Esophagus muscularis mucosa (tissue), 4 donors: ENCODE data around the gene MAGI2.

Experiments used
- CTCF ChIP-seq, 3 experiments: fragments of 200-600 bp in 2 of 3; fragments of 450-650 bp in 1 of 3; sonication (generic) in 2 of 3; IDR thresholded peaks; one replicate each; pipeline ENCODE4 v1.5.1; 2017 to 2019; ENCODE audit warnings: antibody characterized with exemption in 3 of 3, mild to moderate bottlenecking in 2 of 3, moderate library complexity in 1 of 3
- EP300 ChIP-seq: sonication (generic); formaldehyde crosslinking; IDR thresholded peaks from one replicate; pipeline ENCODE4 v1.6.1; 2017; ENCODE audit warnings: antibody characterized with exemption
- POLR2A ChIP-seq: fragments of 450-650 bp; IDR thresholded peaks from one replicate; pipeline ENCODE4 v1.6.1; 2017; ENCODE audit warnings: antibody characterized with exemption, moderate library complexity, mild to moderate bottlenecking, low read depth
- POLR2AphosphoS5 ChIP-seq, 2 donors: sonication (generic); formaldehyde crosslinking; IDR thresholded peaks; one replicate each; pipeline ENCODE4 v1.6.1; 2017; ENCODE audit warnings: antibody characterized with exemption in 2 of 2

DNA sequence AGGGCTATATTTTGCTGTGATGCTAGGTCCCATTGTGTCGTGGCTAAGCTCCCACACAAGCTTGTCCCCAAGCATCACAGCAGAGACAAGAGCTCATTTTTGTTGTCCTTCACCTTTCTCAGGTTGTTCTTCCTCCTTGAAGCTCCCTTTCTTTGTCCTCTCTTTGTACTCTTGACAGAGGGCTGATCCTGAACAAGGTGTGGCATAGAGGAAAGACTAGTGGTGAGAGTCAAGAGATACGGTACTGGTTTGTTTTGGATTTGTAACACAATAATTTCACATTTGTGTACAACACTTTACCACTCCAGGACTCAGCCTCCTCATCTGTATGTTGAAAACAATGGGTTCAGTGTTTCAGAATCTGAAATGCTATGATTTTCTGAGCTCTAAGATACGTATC lies 41.0 kb downstream of the MAGI2 start:
- TF ChIP-seq POLR2A: no peak
- TF ChIP-seq CTCF (IDR thresholded peaks at IDR 0.05): no peak
- TF ChIP-seq EP300: no peak
- no peak for TF ChIP-seq POLR2AphosphoS5 (IDR thresholded peaks at IDR 0.05)
